ENCODE data around the gene TTC7B.

Gene TTC7B

DNA sequence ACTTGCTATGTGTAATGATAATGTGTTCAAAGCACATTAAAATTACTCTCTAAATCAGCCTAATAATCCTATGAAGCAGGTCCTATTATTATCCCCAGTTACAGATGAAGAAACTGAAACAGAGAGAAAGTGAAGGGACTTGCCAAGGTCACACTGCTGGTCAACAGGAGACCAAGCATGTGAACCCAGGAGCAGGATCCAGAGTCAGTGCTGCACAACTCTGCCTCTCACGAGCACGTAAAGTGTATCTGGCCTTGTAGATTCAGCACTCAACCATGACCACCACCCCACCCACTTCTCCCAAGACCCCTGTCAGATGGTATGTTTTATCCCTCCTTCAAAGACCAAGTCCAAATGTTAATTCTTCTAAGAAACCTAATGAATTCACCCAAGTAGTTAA lies 100.7 kb downstream of the TTC7B start:
- in situ Hi-C loops (cut with HindIII; ENCODE audit: low sequenced_read_pairs) = no loop called here
- no peak overlapping the region for H3K4me3 ChIP-seq (ENCODE audit: low read depth, low read length)
- DNase-seq (ENCODE audit: low read depth) = no peak
- TF ChIP-seq, protein P1, sequence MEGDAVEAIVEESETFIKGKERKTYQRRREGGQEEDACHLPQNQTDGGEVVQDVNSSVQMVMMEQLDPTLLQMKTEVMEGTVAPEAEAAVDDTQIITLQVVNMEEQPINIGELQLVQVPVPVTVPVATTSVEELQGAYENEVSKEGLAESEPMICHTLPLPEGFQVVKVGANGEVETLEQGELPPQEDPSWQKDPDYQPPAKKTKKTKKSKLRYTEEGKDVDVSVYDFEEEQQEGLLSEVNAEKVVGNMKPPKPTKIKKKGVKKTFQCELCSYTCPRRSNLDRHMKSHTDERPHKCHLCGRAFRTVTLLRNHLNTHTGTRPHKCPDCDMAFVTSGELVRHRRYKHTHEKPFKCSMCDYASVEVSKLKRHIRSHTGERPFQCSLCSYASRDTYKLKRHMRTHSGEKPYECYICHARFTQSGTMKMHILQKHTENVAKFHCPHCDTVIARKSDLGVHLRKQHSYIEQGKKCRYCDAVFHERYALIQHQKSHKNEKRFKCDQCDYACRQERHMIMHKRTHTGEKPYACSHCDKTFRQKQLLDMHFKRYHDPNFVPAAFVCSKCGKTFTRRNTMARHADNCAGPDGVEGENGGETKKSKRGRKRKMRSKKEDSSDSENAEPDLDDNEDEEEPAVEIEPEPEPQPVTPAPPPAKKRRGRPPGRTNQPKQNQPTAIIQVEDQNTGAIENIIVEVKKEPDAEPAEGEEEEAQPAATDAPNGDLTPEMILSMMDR (IDR thresholded peaks at IDR 0.05; ENCODE audit: low read depth, low read length, missing control alignments) = no peak

- in situ Hi-C loops (cut with HindIII; ENCODE audit: low sequenced_read_pairs) = no loop called here
- TF ChIP-seq, protein P1 (IDR thresholded peaks at IDR 0.05; ENCODE audit: low read depth, low read length, missing control alignments) = no peak
- DNase-seq (ENCODE audit: low read depth) = no peak
- H3K4me3 ChIP-seq (ENCODE audit: low read depth, low read length) = no peak overlapping the region
These were observed 101.4 kb downstream of the TTC7B start for GRCh38 chr14:90714811-90715210.

- no peak for DNase-seq (ENCODE audit: low read depth)
- TF ChIP-seq, protein P1 (IDR thresholded peaks at IDR 0.05; ENCODE audit: low read depth, low read length, missing control alignments) = no peak
These were observed 111.4 kb downstream of the TTC7B start for GRCh38 chr14:90704738-90705392.

GRCh38 chr14:90703841-90704737 lies 112.1 kb downstream of the TTC7B start:
- TF ChIP-seq, protein P1 (IDR thresholded peaks at IDR 0.05; ENCODE audit: low read depth, low read length, missing control alignments) = no peak
- DNase-seq (ENCODE audit: low read depth) = no peak
- in situ Hi-C loops (cut with HindIII; ENCODE audit: low sequenced_read_pairs) = no loop called here
- no peak overlapping the region for H3K4me3 ChIP-seq (ENCODE audit: low read depth, low read length)

More at GRCh38 chr14:90704738-90705392, 111.4 kb downstream of the TTC7B start:
- no peak overlapping the region for H3K4me3 ChIP-seq (ENCODE audit: low read depth, low read length)
- in situ Hi-C loops (cut with HindIII; ENCODE audit: low sequenced_read_pairs) = no loop called here

- no peak for DNase-seq (ENCODE audit: low read depth)
- TF ChIP-seq, protein P1 (IDR thresholded peaks at IDR 0.05; ENCODE audit: low read depth, low read length, missing control alignments) = no peak
- H3K4me3 ChIP-seq (ENCODE audit: low read depth, low read length) = no peak overlapping the region
- in situ Hi-C loops (cut with HindIII; ENCODE audit: low sequenced_read_pairs) = no loop called here
These were observed 115.1 kb downstream of the TTC7B start for GRCh38 chr14:90700933-90701776.

DNA sequence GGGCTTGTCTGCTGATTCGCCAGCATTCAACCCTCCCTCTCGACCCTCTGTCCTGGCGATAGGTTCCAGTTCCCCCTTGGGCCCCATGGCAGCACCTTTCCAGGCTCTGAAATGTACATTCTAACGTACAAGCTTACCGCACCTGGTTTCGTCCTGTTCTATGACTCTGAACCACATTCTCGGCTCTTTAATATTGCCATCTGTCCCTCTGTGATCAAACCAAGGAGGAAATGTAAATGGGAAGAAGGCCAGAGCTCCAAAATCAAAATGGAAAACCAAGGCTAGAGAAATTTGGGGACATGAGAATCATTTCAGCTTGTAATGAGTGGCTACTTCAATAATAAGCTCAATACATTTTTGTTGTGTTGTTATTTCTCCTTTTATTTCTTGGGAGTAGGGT lies 117.2 kb downstream of the TTC7B start:
- TF ChIP-seq, protein P1 (IDR thresholded peaks at IDR 0.05; ENCODE audit: low read depth, low read length, missing control alignments) = no peak
- no peak overlapping the region for H3K4me3 ChIP-seq (ENCODE audit: low read depth, low read length)
- in situ Hi-C loops (cut with HindIII; ENCODE audit: low sequenced_read_pairs) = no loop called here
- DNase-seq (ENCODE audit: low read depth) = no peak
